Progenitor cell of endocrine pancreas (in vitro differentiated cells): ENCODE results near the gene KCNH1. TPM values are rescaled to one million over a fixed set of nuclear protein-coding genes. Genes with fewer than 3 reads are reported as not detected.

Source experiments
- DNase-seq: peaks from one replicate; pipeline ENCODE4 v3.0.0; 2021; ENCODE audit warnings: low spot score; ENCODE audit not compliant: unreplicated experiment
- H3K27ac Mint-ChIP-seq: 2 replicates; pipeline ENCODE4 v1.8.0; 2021; ENCODE audit warnings: mild to moderate bottlenecking, moderate library complexity, mixed read lengths
- H3K27me3 Mint-ChIP-seq: 2 replicates; pipeline ENCODE4 v1.8.0; 2021; ENCODE audit warnings: mixed read lengths
- H3K36me3 Mint-ChIP-seq: 2 replicates; pipeline ENCODE4 v1.8.0; 2022; ENCODE audit warnings: mixed read lengths; ENCODE audit not compliant: insufficient read depth
- H3K4me1 Mint-ChIP-seq: 2 replicates; pipeline ENCODE4 v1.8.0; 2021; ENCODE audit warnings: low read depth, mixed read lengths
- H3K4me3 Mint-ChIP-seq: 2 replicates; pipeline ENCODE4 v1.8.0; 2021; ENCODE audit warnings: low read depth, mild to moderate bottlenecking, moderate library complexity, mixed read lengths
- H3K9me3 Mint-ChIP-seq: 2 replicates; pipeline ENCODE4 v1.8.0; 2021; ENCODE audit warnings: low read depth, mixed read lengths
- total RNA-seq: library from RNA; stranded (reverse); gene quantifications from 2 replicates; pipeline ENCODE4 v1.2.1, GENCODE V29; 2021
- TF ChIP-seq, protein P1 (sequence below): fragments of 200-600 bp; sonication (generic); IDR thresholded peaks from one replicate; pipeline ENCODE4 v1.5.0; 2021; ENCODE audit warnings: antibody characterized with exemption, mild to moderate bottlenecking; ENCODE audit not compliant: unreplicated experiment

Gene KCNH1
- total RNA-seq, 1 donor from 2014 or later = 0.38 TPM

DNA sequence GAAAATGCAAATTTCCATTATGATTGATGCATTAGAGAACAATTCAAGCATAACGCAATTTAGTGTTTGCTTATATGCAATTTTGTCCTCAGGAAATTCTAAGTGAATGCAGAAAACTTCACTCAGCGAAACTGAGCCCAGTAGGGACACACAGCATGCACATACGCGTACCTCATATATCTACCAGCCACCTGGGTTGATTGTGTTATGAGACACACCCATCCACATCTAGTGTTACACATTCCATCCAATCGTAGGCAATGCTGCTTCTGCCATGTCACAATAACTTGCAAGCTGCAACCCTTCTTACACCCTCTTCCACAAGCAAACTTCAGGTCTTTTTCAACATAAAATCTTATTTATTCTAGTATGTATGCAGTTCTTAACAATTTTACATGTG, 492.4 kb downstream of the KCNH1 start:
- TF ChIP-seq, protein P1, sequence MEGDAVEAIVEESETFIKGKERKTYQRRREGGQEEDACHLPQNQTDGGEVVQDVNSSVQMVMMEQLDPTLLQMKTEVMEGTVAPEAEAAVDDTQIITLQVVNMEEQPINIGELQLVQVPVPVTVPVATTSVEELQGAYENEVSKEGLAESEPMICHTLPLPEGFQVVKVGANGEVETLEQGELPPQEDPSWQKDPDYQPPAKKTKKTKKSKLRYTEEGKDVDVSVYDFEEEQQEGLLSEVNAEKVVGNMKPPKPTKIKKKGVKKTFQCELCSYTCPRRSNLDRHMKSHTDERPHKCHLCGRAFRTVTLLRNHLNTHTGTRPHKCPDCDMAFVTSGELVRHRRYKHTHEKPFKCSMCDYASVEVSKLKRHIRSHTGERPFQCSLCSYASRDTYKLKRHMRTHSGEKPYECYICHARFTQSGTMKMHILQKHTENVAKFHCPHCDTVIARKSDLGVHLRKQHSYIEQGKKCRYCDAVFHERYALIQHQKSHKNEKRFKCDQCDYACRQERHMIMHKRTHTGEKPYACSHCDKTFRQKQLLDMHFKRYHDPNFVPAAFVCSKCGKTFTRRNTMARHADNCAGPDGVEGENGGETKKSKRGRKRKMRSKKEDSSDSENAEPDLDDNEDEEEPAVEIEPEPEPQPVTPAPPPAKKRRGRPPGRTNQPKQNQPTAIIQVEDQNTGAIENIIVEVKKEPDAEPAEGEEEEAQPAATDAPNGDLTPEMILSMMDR = no peak
- Mint-ChIP-seq H3K27me3 (no peaks in the 10 kb centered on the region), H3K27ac (no peak overlapping the region), H3K36me3 (no peaks in the 10 kb centered on the region), H3K9me3 (no peaks in the 10 kb centered on the region), H3K4me3 (no peak overlapping the region), H3K4me1 (peaks cover 3% of the 10 kb centered on the region)
- DNase-seq = no peak

DNA sequence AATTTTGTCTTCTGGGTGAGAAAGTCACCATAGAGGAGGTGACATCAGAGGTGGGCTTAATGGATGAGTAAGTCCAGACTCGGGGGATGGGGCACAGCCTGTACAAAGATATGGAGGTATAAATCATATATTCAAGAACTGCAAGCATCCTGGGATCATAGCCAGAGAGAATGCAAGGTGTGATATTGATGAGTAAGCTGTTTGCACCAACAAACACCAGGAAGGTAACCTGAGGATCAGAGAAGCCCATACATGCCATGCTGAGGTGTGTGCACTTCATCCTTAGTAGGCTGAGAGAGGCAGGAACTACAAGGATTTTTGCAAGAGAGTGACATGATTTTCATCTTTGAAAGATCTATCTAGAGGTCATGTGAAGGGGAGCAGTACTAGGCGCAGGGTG, 498.8 kb downstream of the KCNH1 start:
- DNase-seq = no peak
- no peaks in the 10 kb centered on the region for H3K36me3 Mint-ChIP-seq
- H3K27me3 Mint-ChIP-seq = no peaks in the 10 kb centered on the region
- no peak overlapping the region for H3K27ac Mint-ChIP-seq
- TF ChIP-seq, protein P1 = no peak
- H3K4me1 Mint-ChIP-seq = peaks cover 11% of the 10 kb centered on the region
- H3K9me3 Mint-ChIP-seq = no peaks in the 10 kb centered on the region
- H3K4me3 Mint-ChIP-seq = no peak overlapping the region

DNA sequence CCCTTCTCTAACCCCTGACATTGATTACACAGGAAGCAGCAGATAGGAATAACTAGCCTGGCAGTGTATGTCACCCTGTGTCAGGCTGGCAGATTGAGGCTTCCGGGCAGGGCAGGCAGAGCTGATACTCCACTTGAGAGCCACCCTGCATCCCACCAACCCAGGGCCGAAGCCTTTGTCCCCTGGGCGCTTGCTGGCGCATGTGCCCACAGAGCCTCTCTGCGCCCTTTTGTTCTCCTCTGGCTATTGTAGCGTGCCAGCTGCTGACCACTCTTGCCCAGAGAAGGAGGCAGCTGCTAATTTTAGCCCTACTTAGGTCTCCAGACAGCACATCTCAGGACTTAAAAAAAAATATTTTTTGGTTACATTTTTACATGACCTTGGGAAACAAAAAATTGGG, 500.3 kb downstream of the KCNH1 start:
- Mint-ChIP-seq H3K36me3 (no peaks in the 10 kb centered on the region), H3K27me3 (no peaks in the 10 kb centered on the region), H3K4me1 (peaks cover 11% of the 10 kb centered on the region), H3K9me3 (no peaks in the 10 kb centered on the region), H3K27ac (no peak overlapping the region), H3K4me3 (no peak overlapping the region)
- TF ChIP-seq, protein P1 = no peak
- no peak for DNase-seq

DNA sequence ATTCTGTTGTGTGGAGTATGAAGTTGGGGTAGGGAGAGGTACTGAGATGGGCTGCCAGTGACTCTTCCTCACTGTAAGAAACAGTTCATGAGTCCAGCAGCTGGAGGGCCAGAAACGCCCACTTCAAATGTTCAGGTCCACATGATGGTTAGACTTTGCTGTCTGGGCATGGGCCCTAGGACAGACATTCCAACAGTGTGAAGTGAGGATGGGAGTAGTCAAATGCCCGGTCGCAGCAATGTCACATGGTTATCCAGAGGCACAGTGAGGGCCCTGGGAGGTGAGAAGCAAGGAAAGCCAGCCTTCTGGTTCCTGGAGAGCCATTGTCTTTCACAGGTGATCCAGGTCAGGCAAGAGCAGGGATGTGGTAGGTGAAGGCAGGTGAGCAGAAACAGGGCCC, 500.8 kb downstream of the KCNH1 start:
- no peaks in the 10 kb centered on the region for H3K36me3 Mint-ChIP-seq
- no peak for DNase-seq
- no peaks in the 10 kb centered on the region for H3K9me3 Mint-ChIP-seq
- no peak overlapping the region for H3K4me3 Mint-ChIP-seq
- H3K4me1 Mint-ChIP-seq = peaks cover 11% of the 10 kb centered on the region
- H3K27me3 Mint-ChIP-seq = no peaks in the 10 kb centered on the region
- H3K27ac Mint-ChIP-seq = peak overlapping the region; percentile 82
- TF ChIP-seq, protein P1 = no peak

DNA sequence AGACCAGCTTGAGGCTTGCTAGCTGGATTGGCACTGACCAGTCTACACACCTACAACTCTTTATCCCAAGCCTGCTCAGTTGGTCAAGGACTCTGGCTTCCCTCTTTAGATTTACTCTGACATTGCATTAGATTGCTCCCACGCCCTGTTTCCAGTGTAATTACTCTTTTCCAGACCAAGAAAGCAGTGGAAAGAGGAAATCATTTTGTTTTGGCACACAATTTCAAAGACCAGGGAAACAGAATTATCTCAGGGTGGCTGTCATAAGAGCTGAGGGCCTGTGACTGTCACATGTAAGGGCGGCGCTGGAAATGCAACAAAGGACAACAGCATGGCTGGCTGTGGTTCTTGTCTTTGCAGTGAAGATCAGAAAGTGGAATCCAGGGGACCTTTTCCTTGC, 502.5 kb downstream of the KCNH1 start:
- no peak for DNase-seq
- Mint-ChIP-seq H3K9me3 (no peaks in the 10 kb centered on the region), H3K27ac (peak overlapping the region; percentile 22), H3K36me3 (no peaks in the 10 kb centered on the region), H3K4me3 (no peak overlapping the region), H3K4me1 (peaks cover 12% of the 10 kb centered on the region), H3K27me3 (no peaks in the 10 kb centered on the region)
- TF ChIP-seq, protein P1 = no peak
